ENCODE measurements around the gene PYGO2. TPM values are rescaled to one million over a fixed set of nuclear protein-coding genes. Genes with fewer than 3 reads are reported as not detected.
A peak's percentile ranks its signal among the peaks of the same experiment; 100 is the strongest.

The PYGO2 gene
- total and polyA plus RNA-seq, 12 donors, result 26.2 to 61.1 (median 38.7) TPM

DNA sequence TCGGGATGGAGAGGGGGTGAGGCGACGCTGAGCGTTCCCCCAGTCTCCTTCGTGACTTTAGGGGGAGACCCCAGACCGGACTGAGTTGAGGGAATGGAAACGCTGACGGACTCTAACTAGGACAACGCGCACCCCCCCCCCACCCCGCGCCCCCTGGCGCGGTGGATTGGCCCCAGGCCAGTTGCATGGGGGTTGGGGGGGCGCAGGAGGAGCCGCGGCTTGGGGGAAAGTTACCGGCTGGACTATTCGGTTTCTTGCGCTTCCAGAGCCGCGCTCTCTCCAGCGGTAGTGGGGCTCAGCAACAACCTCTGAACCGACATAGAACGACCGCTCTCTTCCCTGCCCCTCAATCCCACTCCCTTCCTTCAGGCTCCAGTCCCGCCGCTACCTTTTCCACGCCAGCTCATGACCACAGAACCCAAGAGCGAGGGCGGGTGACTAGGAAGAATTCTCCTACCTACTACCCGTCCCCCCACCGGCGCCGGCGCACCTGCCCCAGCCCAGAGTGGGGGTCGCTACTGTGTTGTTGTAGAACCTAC, 41.7 kb upstream of the PYGO2 start:
- Histone ChIP-seq H3K27me3 (no peaks in the 10 kb centered on the region), H3K4me3 (peak overlapping the region; percentile 33 to 87 (median 68)), H3K27ac (peak overlapping the region; percentile 87 to 99 (median 96)), H3K36me3 (replicated peaks in 1 of 2) (no peaks in the 10 kb centered on the region), H3K9me3 (replicated peaks in 1 of 3) (no peaks in the 10 kb centered on the region), H3K4me1 (replicated peaks in 1 of 2) (peaks cover 56 to 58% of the 10 kb centered on the region in 2 donors)
- peak in 4 of 7 donors; percentile 49 to 65 (median 63) for DNase-seq
- TF ChIP-seq CTCF (IDR thresholded peaks at IDR 0.05) (no peak), POLR2A (IDR thresholded peaks at IDR 0.05) (peak in 1 of 2 donors; percentile 53)
- 0 to 1% (median 0%) methylated on average over 15 to 37 of the region's 37 CpGs for WGBS, 4 donors
- intact Hi-C loops (cut with DNase I), result loop anchor here in 1 of 2 donors (5.0 kb wide), 1 partner anchor 36 kb away; no protein-coding TSS in a partner anchor

DNA sequence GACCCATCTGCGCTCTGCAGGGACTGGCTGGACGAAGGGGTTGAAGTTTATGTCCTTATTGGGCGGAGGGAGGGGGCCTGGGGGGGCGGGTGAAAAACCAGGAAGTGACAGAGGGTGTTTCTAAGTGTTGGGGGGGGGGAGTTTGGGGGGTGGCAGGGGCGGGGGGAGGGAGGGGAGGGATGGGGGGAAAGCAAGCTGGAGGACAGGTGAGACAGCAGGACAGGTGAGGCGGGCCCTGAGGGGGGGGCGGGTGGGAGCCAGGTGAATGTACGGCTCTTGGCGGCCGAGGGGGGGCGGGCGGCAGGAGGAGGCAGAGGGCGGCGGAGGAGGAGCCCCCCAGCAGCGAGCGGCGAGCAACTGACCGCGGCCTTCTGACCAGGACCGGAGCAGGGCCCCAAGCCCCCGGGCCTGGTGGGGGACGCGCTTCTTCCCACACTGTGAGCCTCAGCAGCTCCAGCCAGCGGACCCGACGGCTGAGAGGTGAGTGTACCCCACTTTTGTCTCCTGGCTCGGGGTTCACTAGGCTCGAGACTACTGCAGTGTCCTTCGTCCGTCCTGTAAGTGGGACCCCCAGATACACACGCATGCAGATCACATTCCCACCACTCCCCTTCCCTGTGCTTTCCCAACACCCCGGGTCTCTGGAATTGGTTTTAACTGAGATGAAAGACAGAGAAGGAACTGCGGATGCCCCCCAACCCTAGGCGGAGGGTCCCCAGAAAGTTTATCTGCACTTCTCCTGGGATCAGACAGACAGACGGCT, 41.1 kb upstream of the PYGO2 start, which contains the start of gene ZBTB7B:
TSS of gene ZBTB7B (plus strand) at position 339 of the 763 bp plus-strand sequence. CDS start 11,859 bp downstream, outside the sequence.
- 0 to 1% (median 0%) methylated on average over 11 to 33 of the region's 35 CpGs for WGBS, 4 donors
- TF ChIP-seq POLR2A (IDR thresholded peaks at IDR 0.05) (no peak), CTCF (IDR thresholded peaks at IDR 0.05) (peak in 2 of 6 experiments; percentile 5 to 23)
- DNase-seq, result peak in 6 of 7 donors; percentile 54 to 75 (median 64)
- intact Hi-C loops (cut with DNase I), result loop anchor here in 1 of 2 donors (5.0 kb wide), 1 partner anchor 35 kb away; no protein-coding TSS in a partner anchor
- peaks cover 49 to 52% of the 10 kb centered on the region in 2 donors for H3K4me1 ChIP-seq (replicated peaks in 1 of 2)
- peak within 1 kb of the TSS; percentile 39 to 87 (median 68) for H3K4me3 ChIP-seq
- H3K27me3 ChIP-seq, result no peaks in the 10 kb centered on the region
- no peaks in the 10 kb centered on the region for H3K9me3 ChIP-seq (replicated peaks in 1 of 3)
- peak within 1 kb of the TSS; percentile 87 to 99 (median 96) for H3K27ac ChIP-seq
- no peaks in the 10 kb centered on the region for H3K36me3 ChIP-seq (replicated peaks in 1 of 2)

GRCh38 chr1:155001675-155002463, 40.3 kb upstream of the PYGO2 start:
- intact Hi-C loops (cut with DNase I), result loop anchor here in 1 of 2 donors (5.0 kb wide), 1 partner anchor 35 kb away; no protein-coding TSS in a partner anchor
- Histone ChIP-seq H3K27me3 (no peaks in the 10 kb centered on the region), H3K9me3 (replicated peaks in 1 of 3) (no peaks in the 10 kb centered on the region), H3K27ac (peak overlapping the region; percentile 87 to 99 (median 96)), H3K4me3 (peak overlapping the region; percentile 14 to 73 (median 52)), H3K36me3 (replicated peaks in 1 of 2) (no peaks in the 10 kb centered on the region), H3K4me1 (replicated peaks in 1 of 2) (peaks cover 42 to 44% of the 10 kb centered on the region in 2 donors)
- 0 to 2% (median 1%) methylated on average over 4 to 38 of the region's 38 CpGs for WGBS, 4 donors
- DNase-seq, result peak; percentile 100
- TF ChIP-seq POLR2A (IDR thresholded peaks at IDR 0.05) (peak; percentile 45 to 79), CTCF (IDR thresholded peaks at IDR 0.05) (peak in 4 of 6 experiments; percentile 17 to 47 (median 26))

DNA sequence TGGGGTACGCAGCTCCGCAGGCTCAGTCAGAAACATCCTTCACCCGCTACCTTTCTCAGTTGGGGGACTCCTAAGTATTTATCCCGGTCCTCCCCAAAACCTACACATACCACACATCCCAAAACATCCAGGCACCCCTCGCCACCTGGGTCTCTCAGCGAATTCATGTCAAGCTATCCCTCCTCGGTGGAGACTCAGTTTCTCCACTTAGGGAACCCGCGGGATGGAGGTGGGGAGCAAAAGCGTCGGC, 39.8 kb upstream of the PYGO2 start:
- WGBS, 4 donors, result 0% methylated on average over 5 to 11 of the region's 11 CpGs
- intact Hi-C loops (cut with DNase I), result loop anchor here in 1 of 2 donors (5.0 kb wide), 1 partner anchor 34 kb away; no protein-coding TSS in a partner anchor
- Histone ChIP-seq H3K36me3 (replicated peaks in 1 of 2) (no peaks in the 10 kb centered on the region), H3K27me3 (no peaks in the 10 kb centered on the region), H3K4me1 (replicated peaks in 1 of 2) (peaks cover 36 to 39% of the 10 kb centered on the region in 2 donors), H3K4me3 (peak overlapping the region; percentile 14 to 73 (median 52)), H3K9me3 (replicated peaks in 1 of 3) (no peaks in the 10 kb centered on the region), H3K27ac (peak overlapping the region; percentile 87 to 99 (median 96))
- DNase-seq, result no peak
- TF ChIP-seq POLR2A (IDR thresholded peaks at IDR 0.05), result no peak
- no peak for TF ChIP-seq CTCF (IDR thresholded peaks at IDR 0.05)
